Measurements from ENCODE around the gene SALL3.
"Not testable (repeated sequence)": the region's sequence is repeated elsewhere in the genome, so short reads cannot be mapped to it uniquely, and the experiment has no call there.

SALL3 gene

DNA sequence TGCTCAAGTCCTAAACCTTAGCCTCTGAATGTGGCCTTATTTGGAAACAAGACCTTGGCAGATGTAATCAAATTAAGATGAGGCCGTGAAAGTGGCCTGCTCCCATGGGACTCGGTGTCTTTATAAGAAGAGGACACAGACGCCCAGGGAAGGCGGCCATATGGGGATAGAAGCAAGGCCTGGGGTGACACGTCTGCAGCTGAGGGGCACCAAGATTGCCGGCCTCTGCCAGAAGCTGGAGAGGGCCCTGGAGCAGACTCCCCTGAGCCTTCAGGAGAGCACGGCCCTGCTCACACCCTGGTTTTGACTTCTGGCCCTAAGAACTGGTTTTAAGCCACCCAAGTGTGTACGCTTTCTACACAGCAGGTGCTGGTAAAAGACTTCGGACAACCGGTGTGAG is 29.2 kb upstream of the SALL3 start:
- Mint-ChIP-seq H3K9me3 (peaks cover 4% of the 10 kb centered on the region), H3K4me1 (no peaks in the 10 kb centered on the region), H3K27ac (no peak overlapping the region), H3K4me3 (no peak overlapping the region), H3K36me3 (ENCODE audit: low read depth) (no peaks in the 10 kb centered on the region), H3K27me3 (peaks cover 8% of the 10 kb centered on the region)
- ATAC-seq: no peak
- DNase-seq: no peak

DNA sequence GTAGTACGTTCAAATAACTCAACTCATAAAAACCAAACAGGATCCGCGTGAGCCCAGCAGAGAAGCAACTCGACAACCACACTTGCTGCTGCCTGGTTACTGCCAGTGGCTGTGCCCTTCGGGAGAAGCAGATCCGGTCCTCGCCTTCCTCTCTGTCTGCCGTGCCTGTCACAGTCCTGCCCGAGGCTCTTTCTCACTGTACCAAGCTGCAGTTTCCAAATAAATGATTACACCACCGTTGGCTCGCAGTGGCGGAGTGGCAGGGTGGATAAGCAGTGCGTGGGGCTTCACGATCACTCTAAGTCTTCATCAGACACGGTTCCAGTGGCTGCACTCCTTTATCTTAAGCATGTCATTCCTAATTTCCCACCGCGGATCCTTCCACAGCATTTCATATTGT is 26.1 kb upstream of the SALL3 start:
- DNase-seq: no peak
- H3K4me1 Mint-ChIP-seq: no peaks in the 10 kb centered on the region
- peaks cover 4% of the 10 kb centered on the region for H3K27me3 Mint-ChIP-seq
- H3K36me3 Mint-ChIP-seq (ENCODE audit: low read depth): no peaks in the 10 kb centered on the region
- peaks cover 4% of the 10 kb centered on the region for H3K9me3 Mint-ChIP-seq
- no peak overlapping the region for H3K27ac Mint-ChIP-seq
- no peak for ATAC-seq
- no peak overlapping the region for H3K4me3 Mint-ChIP-seq

DNA sequence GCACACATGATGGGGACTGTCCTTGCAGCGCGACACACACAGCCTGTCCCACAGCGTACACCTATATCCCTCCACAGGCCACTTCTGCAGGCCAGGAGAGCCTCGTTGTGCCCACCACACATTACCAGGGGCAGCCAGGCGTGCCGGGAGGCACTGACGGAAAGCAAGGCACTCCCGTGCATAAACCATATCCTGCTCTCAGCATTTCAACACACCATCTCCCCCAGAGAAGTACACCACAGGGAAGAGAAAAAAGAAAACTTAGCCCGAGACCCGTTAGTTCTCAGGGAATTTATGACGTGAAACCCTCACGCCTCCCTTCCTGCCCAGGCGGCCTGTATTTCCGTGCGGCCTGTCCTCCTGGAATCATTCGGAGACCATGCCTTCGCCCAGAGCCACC is 24.6 kb upstream of the SALL3 start:
- Mint-ChIP-seq H3K4me3 (no peak overlapping the region), H3K9me3 (peaks cover 4% of the 10 kb centered on the region), H3K27ac (no peak overlapping the region), H3K27me3 (peaks cover 4% of the 10 kb centered on the region), H3K36me3 (ENCODE audit: low read depth) (no peaks in the 10 kb centered on the region), H3K4me1 (no peaks in the 10 kb centered on the region)
- DNase-seq: no peak
- no peak for ATAC-seq

DNA sequence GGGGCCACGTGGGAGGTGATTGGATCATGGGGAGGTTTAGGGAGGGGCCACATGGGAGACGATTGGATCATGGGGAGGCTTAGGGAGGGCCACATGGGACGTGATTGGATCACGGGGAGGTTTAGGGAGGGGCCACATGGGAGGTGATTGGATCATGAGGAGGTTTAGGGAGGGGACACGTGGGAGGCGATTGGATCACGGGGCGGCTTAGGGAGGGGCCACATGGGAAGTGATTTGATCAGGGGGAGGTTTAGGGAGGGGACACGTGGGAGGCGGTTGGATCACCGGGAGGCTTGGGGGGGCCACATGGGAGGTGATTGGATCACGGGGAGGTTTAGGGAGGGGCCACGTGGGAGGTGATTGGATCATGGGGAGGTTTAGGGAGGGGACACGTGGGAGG is 22.5 kb upstream of the SALL3 start:
- no peak overlapping the region for H3K27ac Mint-ChIP-seq
- H3K9me3 Mint-ChIP-seq: peaks cover 5% of the 10 kb centered on the region
- H3K4me1 Mint-ChIP-seq: no peaks in the 10 kb centered on the region
- no peaks in the 10 kb centered on the region for H3K36me3 Mint-ChIP-seq (ENCODE audit: low read depth)
- H3K4me3 Mint-ChIP-seq: no peak overlapping the region
- peaks cover 4% of the 10 kb centered on the region for H3K27me3 Mint-ChIP-seq
- DNase-seq: no peak
- ATAC-seq: no peak

DNA sequence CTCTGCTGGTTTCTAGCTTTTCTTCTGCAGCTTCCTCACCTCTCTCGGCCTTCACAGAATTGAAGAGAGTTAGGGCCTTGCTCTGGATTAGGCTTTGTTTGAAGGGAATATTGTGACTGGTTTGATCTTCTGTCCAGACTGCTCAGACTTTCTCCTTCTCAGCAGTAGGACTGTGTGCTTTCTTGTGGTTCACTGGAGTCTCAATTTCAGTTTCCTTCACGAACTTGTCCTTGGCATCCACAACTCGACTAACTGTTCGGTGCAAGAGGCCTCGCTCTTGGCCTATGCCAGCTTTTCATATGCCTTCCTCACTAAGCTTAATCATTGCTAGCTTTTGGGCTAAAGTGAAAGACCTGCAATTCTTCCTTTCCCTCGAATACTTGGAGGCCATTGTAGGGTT is 18.9 kb upstream of the SALL3 start:
- Mint-ChIP-seq H3K4me3 (no peak overlapping the region), H3K36me3 (ENCODE audit: low read depth) (peaks cover 5% of the 10 kb centered on the region)
- no peak for DNase-seq

DNA sequence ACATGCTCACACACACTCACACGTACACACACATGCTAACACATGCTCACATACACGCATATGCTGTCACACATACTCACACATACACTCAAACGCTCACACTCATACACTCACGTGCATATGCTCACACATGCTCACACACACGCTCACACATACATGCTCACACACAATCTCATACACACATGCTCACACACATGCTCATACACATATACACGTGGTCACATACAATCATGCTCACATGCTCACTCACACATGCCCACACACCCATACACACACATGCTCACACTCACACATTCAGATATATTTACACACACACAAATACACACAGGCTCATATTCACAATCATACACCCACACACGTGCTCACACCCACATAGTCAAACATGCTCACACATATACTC is 17.5 kb upstream of the SALL3 start:
- H3K27me3 Mint-ChIP-seq: no peaks in the 10 kb centered on the region
- DNase-seq: no peak
- ATAC-seq: no peak
- peaks cover 5% of the 10 kb centered on the region for H3K36me3 Mint-ChIP-seq (ENCODE audit: low read depth)
- no peaks in the 10 kb centered on the region for H3K4me1 Mint-ChIP-seq
- H3K27ac Mint-ChIP-seq: no peak overlapping the region
- H3K9me3 Mint-ChIP-seq: peaks cover 19% of the 10 kb centered on the region
- no peak overlapping the region for H3K4me3 Mint-ChIP-seq

More for the DNA sequence above, 18.9 kb upstream of the SALL3 start:
- no peak for ATAC-seq
- Mint-ChIP-seq H3K27me3 (no peaks in the 10 kb centered on the region), H3K4me1 (no peaks in the 10 kb centered on the region), H3K27ac (no peak overlapping the region), H3K9me3 (peaks cover 19% of the 10 kb centered on the region)

DNA sequence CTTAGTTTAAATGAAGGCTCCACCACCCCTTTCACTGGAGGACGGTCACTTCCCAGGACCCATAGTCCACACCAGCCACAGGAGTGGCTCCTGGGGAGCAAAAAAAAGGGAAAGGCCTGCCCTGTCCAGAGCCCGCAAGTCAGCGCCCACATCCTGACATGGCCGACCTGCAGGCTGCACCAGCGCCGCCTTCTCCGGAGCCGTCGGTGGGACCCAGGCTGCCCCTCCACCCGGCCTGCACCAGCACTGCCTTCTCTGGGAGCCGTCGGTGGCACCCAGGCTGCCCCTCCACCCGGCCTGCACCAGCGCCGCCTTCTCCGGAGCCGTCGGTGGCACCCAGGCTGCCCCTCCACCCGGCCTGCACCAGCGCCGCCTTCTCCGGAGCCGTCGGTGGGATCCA is 14.9 kb upstream of the SALL3 start:
- H3K36me3 Mint-ChIP-seq (ENCODE audit: low read depth); H3K4me1 Mint-ChIP-seq; ATAC-seq; H3K4me3 Mint-ChIP-seq; H3K27ac Mint-ChIP-seq; DNase-seq: not testable (repeated sequence)
- peaks cover 19% of the 10 kb centered on the region for H3K9me3 Mint-ChIP-seq
- peaks cover 11% of the 10 kb centered on the region for H3K27me3 Mint-ChIP-seq

DNA sequence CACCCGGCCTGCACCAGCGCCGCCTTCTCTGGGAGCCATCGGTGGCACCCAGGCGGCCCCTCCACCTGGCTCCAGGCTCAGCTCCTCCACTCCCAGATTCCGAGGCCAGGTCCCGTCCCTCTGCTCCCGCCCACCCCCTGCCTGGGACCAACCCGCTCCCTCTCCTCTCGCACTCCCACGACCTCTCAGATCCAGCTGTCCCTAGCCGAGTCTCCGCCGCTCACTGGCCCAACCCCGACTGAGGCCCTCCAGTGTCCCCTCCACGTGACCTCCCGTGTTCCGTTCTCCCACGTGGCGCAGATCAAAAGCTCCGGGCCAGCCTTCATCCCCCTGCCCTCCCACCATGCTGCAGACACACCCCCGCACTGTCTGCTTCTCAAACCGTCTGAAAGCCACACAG is 14.4 kb upstream of the SALL3 start:
- H3K27ac Mint-ChIP-seq: no peak overlapping the region
- H3K4me3 Mint-ChIP-seq: no peak overlapping the region
- ATAC-seq (no peak), DNase-seq (no peak)
- peaks cover 17% of the 10 kb centered on the region for H3K27me3 Mint-ChIP-seq
- H3K36me3 Mint-ChIP-seq (ENCODE audit: low read depth): peaks cover 5% of the 10 kb centered on the region
- peaks cover 19% of the 10 kb centered on the region for H3K9me3 Mint-ChIP-seq
- no peaks in the 10 kb centered on the region for H3K4me1 Mint-ChIP-seq

DNA sequence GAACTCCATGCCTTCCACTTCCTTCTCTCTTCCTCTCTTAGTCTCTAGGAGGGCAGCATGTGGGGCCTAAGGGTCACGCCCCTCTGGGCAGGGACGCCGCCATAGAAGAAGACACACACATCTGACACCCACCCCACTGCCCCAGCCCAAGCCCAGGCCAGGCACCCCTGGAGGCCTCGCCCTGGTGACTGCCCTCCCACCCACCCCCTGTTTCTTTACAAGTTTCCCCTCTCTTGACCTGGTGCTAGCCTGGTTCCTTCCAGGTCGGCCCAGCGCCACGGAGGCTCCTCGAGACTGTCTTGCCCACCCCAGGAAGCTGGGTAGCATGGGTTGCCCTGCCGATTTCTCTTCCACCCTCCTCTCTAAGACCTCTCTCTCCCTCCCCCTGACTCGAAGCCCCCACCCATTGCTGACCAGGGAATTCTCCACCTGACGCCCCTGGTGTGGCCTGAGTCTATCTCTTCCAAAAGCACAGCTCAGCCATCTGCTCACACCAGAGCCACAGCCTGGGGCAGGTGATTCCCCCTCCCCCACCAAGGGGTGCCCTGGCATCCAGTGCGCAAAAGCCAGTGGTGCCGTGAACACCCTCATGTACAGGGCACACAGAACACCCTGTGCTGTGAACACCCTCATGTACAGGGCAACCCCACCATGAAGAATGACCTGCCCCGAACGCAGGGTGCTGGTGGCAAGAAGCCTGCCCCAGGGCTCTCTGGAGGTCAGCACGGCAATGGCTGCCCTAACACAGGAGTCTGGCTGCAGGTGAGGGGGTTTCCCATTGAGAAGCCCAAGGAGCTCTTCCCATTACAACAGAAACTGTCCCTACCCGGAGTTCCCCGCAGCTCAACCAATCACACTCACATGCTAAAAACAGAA is 13.5 kb upstream of the SALL3 start:
- peaks cover 5% of the 10 kb centered on the region for H3K36me3 Mint-ChIP-seq (ENCODE audit: low read depth)

DNA sequence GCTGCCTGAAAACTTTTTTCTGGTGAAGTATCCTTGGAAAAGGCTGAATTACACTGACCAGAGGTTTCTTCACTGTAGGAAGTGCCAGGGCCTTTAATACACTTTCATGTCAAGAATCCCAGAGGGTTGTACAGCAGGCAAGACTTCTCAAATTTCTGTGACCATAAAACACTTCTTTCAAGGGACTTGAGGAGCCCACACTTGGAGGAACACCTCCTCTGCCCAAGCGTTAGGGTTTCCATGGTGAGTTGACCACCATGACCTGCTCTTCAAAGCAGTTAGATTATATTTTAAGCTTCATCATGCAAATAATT is 12.9 kb upstream of the SALL3 start:
- Mint-ChIP-seq H3K9me3 (peaks cover 17% of the 10 kb centered on the region), H3K36me3 (ENCODE audit: low read depth) (peaks cover 5% of the 10 kb centered on the region), H3K27me3 (peaks cover 31% of the 10 kb centered on the region), H3K4me3 (no peak overlapping the region), H3K4me1 (no peaks in the 10 kb centered on the region), H3K27ac (no peak overlapping the region)
- DNase-seq (no peak), ATAC-seq (no peak)

More for the DNA sequence above, 13.5 kb upstream of the SALL3 start:
- Mint-ChIP-seq H3K9me3 (peaks cover 19% of the 10 kb centered on the region), H3K27ac (no peak overlapping the region), H3K4me3 (no peak overlapping the region), H3K27me3 (peaks cover 26% of the 10 kb centered on the region), H3K4me1 (no peaks in the 10 kb centered on the region)
- DNase-seq (no peak), ATAC-seq (no peak)

DNA sequence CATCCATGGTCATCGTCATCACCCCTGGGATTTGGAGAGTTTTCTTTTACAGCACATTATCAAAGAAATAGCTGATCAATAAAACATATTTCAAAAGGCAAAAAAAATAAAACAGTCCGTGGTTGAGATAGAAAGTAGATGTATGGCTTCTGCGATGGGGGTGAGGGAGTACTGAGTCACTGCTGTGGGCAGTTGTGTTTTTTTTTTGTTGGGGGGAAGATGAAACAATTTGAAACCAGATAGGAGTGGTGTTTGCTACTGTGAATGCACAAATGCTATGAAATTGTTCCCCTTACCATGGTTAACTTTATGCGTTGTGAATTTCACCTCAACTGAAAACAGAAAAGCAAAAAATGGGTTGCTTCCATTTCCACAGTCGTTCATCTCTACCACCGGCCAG is 11.9 kb upstream of the SALL3 start:
- peaks cover 41% of the 10 kb centered on the region for H3K27me3 Mint-ChIP-seq
- H3K9me3 Mint-ChIP-seq: peaks cover 8% of the 10 kb centered on the region
- peaks cover 5% of the 10 kb centered on the region for H3K36me3 Mint-ChIP-seq (ENCODE audit: low read depth)
- DNase-seq (no peak), ATAC-seq (peak; percentile 52)
- no peaks in the 10 kb centered on the region for H3K4me1 Mint-ChIP-seq
- H3K27ac Mint-ChIP-seq: no peak overlapping the region
- no peak overlapping the region for H3K4me3 Mint-ChIP-seq

DNA sequence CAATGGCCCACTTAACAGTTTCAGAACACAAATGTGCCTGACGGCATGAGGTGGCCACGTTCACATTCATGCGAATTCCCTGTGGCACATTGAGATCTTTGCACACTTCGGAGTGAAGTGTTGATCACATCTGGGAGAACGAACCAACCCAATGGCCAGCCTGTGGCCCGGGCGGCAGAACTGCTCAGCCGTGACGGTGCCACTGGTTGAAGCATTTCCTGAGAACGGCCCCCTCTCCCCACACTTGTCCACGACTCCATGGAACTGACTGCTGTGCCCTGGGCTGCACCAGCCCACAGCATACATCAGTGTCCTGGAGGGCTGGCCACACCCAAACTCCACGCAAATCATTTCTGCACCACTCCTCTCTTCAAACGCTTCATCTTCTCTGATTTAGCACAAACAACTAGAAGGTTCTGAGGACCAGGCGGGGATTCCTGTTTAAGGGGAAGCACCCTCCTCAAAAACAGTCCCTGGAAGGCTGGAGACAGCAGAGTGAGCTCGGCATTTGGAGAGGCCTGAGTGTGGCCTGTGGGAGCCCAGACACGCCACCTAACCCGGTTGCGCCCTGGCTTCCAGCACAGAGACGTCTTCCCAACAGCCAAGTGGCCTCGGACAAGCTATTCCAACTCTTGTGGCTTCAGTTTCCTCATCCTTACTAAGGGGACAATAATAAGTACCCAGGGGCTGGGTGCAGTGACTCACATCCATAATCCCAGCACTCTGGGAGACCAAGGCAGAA is 9.9 kb upstream of the SALL3 start:
- H3K4me1 Mint-ChIP-seq: peaks cover 4% of the 10 kb centered on the region
- H3K4me3 Mint-ChIP-seq: no peak overlapping the region
- H3K9me3 Mint-ChIP-seq: no peaks in the 10 kb centered on the region
- DNase-seq (no peak), ATAC-seq (no peak)
- H3K27me3 Mint-ChIP-seq: peaks cover 47% of the 10 kb centered on the region
- H3K36me3 Mint-ChIP-seq (ENCODE audit: low read depth): peaks cover 3% of the 10 kb centered on the region
- no peak overlapping the region for H3K27ac Mint-ChIP-seq

DNA sequence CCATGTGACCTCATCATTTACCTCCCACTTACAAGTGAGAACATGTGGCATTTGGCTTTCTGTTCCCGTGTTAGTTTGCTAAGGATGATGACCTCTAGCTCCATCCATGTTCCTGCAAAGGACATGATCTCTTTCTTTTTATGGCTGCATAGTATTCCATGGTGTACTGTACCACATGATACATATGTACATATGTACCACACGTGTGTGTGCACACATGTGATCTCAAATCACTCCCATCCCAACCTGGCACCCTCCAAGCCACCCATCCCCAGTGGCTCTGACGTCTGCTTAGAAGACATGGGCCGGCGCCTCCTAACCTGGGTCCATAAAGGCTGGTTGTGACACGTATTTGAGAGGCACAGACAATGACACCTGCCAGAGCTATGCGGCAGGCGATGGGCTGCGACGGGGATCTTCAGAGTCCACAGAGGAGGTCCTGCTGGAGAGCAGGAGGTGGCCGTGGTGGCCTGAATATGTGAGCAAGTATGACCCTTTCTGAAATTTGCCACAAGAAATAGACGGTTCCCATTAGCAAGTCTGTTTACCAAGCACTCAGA is 8.8 kb upstream of the SALL3 start:
- H3K27ac Mint-ChIP-seq: no peak overlapping the region
- ATAC-seq (no peak), DNase-seq (no peak)
- H3K4me3 Mint-ChIP-seq: no peak overlapping the region
- H3K27me3 Mint-ChIP-seq: peaks cover 58% of the 10 kb centered on the region
- no peaks in the 10 kb centered on the region for H3K9me3 Mint-ChIP-seq
- peaks cover 4% of the 10 kb centered on the region for H3K4me1 Mint-ChIP-seq
- no peaks in the 10 kb centered on the region for H3K36me3 Mint-ChIP-seq (ENCODE audit: low read depth)

DNA sequence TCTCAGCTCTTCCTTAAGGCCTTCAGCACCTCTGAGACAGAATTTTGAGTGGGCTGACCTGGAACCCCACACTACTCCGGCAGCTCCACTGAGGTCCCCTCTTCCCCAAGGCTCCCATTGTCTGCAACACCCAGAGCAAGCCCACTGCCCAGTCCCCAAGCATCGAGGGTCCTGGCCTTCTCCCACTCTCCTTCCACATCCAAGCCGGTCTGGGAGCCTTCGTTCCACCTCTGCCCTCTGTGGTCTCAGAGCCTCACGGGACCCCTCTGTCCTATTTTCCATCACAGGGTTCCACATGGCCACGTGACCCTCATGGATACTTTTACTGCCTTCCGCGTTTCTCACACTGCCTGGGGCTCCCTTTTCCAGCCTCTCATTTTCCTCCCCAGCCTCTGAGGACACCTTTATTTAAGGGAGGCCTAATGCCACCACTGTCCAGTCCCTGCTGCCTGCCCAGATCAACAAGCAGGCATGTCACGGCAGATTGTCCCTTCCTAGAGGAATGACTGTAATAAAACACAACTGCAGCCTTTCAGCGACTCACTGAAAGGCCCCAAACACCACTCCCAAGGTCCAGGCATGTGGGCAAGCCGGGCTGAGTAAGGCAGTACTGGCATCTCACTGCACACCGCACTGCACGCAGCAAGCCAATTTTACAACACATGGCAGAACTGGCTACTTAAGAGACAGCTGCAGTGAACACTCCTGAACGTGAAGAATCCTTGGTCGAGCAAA is 7.9 kb upstream of the SALL3 start:
- H3K27ac Mint-ChIP-seq: no peak overlapping the region
- no peaks in the 10 kb centered on the region for H3K9me3 Mint-ChIP-seq
- no peaks in the 10 kb centered on the region for H3K36me3 Mint-ChIP-seq (ENCODE audit: low read depth)
- H3K4me1 Mint-ChIP-seq: peaks cover 4% of the 10 kb centered on the region
- H3K4me3 Mint-ChIP-seq: no peak overlapping the region
- H3K27me3 Mint-ChIP-seq: peaks cover 66% of the 10 kb centered on the region
- DNase-seq (no peak), ATAC-seq (no peak)
